GM12878 (cell line): Measurements from ENCODE around the gene DLG2. TPM values are rescaled to one million over a fixed set of nuclear protein-coding genes. Genes with fewer than 3 reads are reported as not detected.

ENCODE experiments used
- CBX3 ChIP-seq: fragments of 200-600 bp; sonication (generic); IDR thresholded peaks from 2 replicates; pipeline ENCODE4 v1.6.1; 2016; ENCODE audit warnings: low read depth, borderline replicate concordance
- HDAC2 ChIP-seq: fragments of 200-600 bp; sonication (generic); IDR thresholded peaks from 2 replicates; pipeline ENCODE4 v1.6.1; 2017
- MEF2A ChIP-seq: IDR thresholded peaks from 2 replicates; pipeline ENCODE4 v1.6.1; 2011; ENCODE audit warnings: low read depth, mild to moderate bottlenecking, low read length, moderate library complexity; ENCODE audit not compliant: insufficient read depth
- NBN ChIP-seq: fragments of 450-650 bp; IDR thresholded peaks from 2 replicates; pipeline ENCODE4 v1.6.1; 2016
- POLR2AphosphoS2 ChIP-seq: IDR thresholded peaks from 2 replicates; pipeline ENCODE4 v1.6.1; 2011; ENCODE audit warnings: low read depth, mild to moderate bottlenecking, low read length, improper control_type of control experiment, moderate library complexity
- SMARCA5 ChIP-seq: fragments of 450-650 bp; IDR thresholded peaks from 2 replicates; pipeline ENCODE4 v1.6.1; 2017; ENCODE audit warnings: mild to moderate bottlenecking
- ZNF207 ChIP-seq: fragments of 450-650 bp; IDR thresholded peaks from 2 replicates; pipeline ENCODE4 v1.6.1; 2014; ENCODE audit warnings: antibody characterized with exemption, mild to moderate bottlenecking, borderline replicate concordance
- ZNF24 ChIP-seq: fragments of 450-650 bp; IDR thresholded peaks from 2 replicates; pipeline ENCODE4 v1.6.1; 2017; ENCODE audit warnings: antibody characterized with exemption, mild to moderate bottlenecking
- ZSCAN29 ChIP-seq: fragments of 450-650 bp; IDR thresholded peaks from 2 replicates; pipeline ENCODE4 v1.6.1; 2017; ENCODE audit warnings: mild to moderate bottlenecking, moderate library complexity
- polyA plus RNA-seq, 11 experiments: library from polyadenylated mRNA; depleted of rRNA in 4 of 11; unstranded in 6 of 11; stranded (reverse) in 5 of 11; fragments of >200 nt; fragmentation: Nextera tagmentation in 4 of 11; fragmentation: Illumina TruSeq in 1 of 11; extraction: Ambion mirVana in 4 of 11; extraction: Trizol in 1 of 11; gene quantifications; 1 replicate in 1 of 11; 2 replicates in 10 of 11; pipeline versions ENCODE4 v1.2.1 to v1.2.3, GENCODE V29; 2011 to 2016; ENCODE audit warnings: inconsistent platforms in 2 of 11, missing spikeins in 2 of 11, low read depth in 1 of 11
- total RNA-seq, 4 experiments: library from RNA; depleted of rRNA in 3 of 4; stranded (reverse); fragments of >200 nt in 3 of 4; fragmentation: Illumina TruSeq in 1 of 4; extraction: Trizol in 1 of 4; gene quantifications; 2 replicates each; pipeline versions ENCODE4 v1.2.1 to v1.2.3, GENCODE V29; 2013 to 2021
- TF ChIP-seq, protein P1 (sequence below): IDR thresholded peaks from 2 replicates; pipeline ENCODE4 v1.6.1; 2011; ENCODE audit warnings: borderline replicate concordance, low read depth, mild to moderate bottlenecking, moderate library complexity, mixed read lengths, low read length; ENCODE audit not compliant: insufficient read depth; ENCODE audit errors: extremely low read length
- TF ChIP-seq, protein P2 (sequence below): IDR thresholded peaks from 2 replicates; pipeline ENCODE4 v1.6.1; 2012; ENCODE audit warnings: low read depth, low read length, improper control_type of control experiment
- TF ChIP-seq, protein P3 (sequence below): fragments of 450-650 bp; conservative IDR thresholded peaks from 2 replicates; pipeline ENCODE4 v1.6.1; 2017; ENCODE audit warnings: mild to moderate bottlenecking, moderate library complexity
- TF ChIP-seq, protein P4 (sequence below): fragments of 450-650 bp; formaldehyde crosslinking; IDR thresholded peaks from 2 replicates; pipeline ENCODE4 v1.5.0; 2022; ENCODE audit warnings: mild to moderate bottlenecking, missing genetic modification characterization
- TF ChIP-seq, protein P5 (sequence below): IDR thresholded peaks from 2 replicates; pipeline ENCODE4 v1.6.1; 2011; ENCODE audit warnings: low read depth, mild to moderate bottlenecking, low read length, moderate library complexity, borderline replicate concordance; ENCODE audit errors: extremely low read depth
- TF ChIP-seq, protein P6 (sequence below): fragments of 450-650 bp; IDR thresholded peaks from 2 replicates; pipeline ENCODE4 v1.6.1; 2018; ENCODE audit warnings: borderline replicate concordance, mild to moderate bottlenecking; ENCODE audit not compliant: partially characterized antibody

Gene DLG2
- total and polyA plus RNA-seq, 10 of the 15 experiments (the other 5 are each of a cell fraction or from before 2014, with no cell fraction given) = 0.09 to 0.98 (median 0.35) TPM

DNA sequence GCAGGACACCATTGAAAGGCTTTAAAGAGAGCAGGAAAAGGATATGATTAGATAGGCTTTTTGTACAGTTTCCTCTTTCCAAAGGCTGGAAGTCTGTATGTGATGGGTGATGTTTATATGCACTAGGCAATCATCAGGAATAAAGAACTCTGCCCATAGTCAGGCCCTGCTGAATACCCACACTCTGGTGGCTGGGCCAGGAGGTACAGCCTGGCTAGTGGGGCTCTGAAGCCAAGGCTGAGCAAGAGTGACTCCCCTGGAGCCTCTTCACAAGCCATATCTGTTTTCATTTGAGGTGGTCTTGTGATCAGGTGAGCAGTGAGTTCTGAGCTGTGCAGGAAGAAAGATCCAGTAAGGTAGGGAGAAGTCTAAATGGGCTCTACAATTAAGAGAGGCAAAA lies 1801.1 kb downstream of the DLG2 start (continued):
- TF ChIP-seq CBX3 = no peak
- TF ChIP-seq, protein P1, sequence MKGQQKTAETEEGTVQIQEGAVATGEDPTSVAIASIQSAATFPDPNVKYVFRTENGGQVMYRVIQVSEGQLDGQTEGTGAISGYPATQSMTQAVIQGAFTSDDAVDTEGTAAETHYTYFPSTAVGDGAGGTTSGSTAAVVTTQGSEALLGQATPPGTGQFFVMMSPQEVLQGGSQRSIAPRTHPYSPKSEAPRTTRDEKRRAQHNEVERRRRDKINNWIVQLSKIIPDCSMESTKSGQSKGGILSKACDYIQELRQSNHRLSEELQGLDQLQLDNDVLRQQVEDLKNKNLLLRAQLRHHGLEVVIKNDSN = no peak
- TF ChIP-seq ZNF207 = no peak
- TF ChIP-seq, protein P2, sequence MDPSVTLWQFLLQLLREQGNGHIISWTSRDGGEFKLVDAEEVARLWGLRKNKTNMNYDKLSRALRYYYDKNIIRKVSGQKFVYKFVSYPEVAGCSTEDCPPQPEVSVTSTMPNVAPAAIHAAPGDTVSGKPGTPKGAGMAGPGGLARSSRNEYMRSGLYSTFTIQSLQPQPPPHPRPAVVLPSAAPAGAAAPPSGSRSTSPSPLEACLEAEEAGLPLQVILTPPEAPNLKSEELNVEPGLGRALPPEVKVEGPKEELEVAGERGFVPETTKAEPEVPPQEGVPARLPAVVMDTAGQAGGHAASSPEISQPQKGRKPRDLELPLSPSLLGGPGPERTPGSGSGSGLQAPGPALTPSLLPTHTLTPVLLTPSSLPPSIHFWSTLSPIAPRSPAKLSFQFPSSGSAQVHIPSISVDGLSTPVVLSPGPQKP = no peak
- TF ChIP-seq SMARCA5 = no peak
- no peak for TF ChIP-seq NBN
- TF ChIP-seq ZSCAN29 = no peak
- TF ChIP-seq MEF2A = no peak
- no peak for TF ChIP-seq HDAC2
- no peak for TF ChIP-seq POLR2AphosphoS2
- TF ChIP-seq ZNF24 = no peak
- TF ChIP-seq, protein P3, sequence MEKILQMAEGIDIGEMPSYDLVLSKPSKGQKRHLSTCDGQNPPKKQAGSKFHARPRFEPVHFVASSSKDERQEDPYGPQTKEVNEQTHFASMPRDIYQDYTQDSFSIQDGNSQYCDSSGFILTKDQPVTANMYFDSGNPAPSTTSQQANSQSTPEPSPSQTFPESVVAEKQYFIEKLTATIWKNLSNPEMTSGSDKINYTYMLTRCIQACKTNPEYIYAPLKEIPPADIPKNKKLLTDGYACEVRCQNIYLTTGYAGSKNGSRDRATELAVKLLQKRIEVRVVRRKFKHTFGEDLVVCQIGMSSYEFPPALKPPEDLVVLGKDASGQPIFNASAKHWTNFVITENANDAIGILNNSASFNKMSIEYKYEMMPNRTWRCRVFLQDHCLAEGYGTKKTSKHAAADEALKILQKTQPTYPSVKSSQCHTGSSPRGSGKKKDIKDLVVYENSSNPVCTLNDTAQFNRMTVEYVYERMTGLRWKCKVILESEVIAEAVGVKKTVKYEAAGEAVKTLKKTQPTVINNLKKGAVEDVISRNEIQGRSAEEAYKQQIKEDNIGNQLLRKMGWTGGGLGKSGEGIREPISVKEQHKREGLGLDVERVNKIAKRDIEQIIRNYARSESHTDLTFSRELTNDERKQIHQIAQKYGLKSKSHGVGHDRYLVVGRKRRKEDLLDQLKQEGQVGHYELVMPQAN = no peak
- TF ChIP-seq, protein P4, sequence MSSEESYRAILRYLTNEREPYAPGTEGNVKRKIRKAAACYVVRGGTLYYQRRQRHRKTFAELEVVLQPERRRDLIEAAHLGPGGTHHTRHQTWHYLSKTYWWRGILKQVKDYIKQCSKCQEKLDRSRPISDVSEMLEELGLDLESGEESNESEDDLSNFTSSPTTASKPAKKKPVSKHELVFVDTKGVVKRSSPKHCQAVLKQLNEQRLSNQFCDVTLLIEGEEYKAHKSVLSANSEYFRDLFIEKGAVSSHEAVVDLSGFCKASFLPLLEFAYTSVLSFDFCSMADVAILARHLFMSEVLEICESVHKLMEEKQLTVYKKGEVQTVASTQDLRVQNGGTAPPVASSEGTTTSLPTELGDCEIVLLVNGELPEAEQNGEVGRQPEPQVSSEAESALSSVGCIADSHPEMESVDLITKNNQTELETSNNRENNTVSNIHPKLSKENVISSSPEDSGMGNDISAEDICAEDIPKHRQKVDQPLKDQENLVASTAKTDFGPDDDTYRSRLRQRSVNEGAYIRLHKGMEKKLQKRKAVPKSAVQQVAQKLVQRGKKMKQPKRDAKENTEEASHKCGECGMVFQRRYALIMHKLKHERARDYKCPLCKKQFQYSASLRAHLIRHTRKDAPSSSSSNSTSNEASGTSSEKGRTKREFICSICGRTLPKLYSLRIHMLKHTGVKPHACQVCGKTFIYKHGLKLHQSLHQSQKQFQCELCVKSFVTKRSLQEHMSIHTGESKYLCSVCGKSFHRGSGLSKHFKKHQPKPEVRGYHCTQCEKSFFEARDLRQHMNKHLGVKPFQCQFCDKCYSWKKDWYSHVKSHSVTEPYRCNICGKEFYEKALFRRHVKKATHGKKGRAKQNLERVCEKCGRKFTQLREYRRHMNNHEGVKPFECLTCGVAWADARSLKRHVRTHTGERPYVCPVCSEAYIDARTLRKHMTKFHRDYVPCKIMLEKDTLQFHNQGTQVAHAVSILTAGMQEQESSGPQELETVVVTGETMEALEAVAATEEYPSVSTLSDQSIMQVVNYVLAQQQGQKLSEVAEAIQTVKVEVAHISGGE (CRISPR knock-in tag) = no peak
- TF ChIP-seq, protein P5, sequence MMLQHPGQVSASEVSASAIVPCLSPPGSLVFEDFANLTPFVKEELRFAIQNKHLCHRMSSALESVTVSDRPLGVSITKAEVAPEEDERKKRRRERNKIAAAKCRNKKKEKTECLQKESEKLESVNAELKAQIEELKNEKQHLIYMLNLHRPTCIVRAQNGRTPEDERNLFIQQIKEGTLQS = no peak
- TF ChIP-seq, protein P6, sequence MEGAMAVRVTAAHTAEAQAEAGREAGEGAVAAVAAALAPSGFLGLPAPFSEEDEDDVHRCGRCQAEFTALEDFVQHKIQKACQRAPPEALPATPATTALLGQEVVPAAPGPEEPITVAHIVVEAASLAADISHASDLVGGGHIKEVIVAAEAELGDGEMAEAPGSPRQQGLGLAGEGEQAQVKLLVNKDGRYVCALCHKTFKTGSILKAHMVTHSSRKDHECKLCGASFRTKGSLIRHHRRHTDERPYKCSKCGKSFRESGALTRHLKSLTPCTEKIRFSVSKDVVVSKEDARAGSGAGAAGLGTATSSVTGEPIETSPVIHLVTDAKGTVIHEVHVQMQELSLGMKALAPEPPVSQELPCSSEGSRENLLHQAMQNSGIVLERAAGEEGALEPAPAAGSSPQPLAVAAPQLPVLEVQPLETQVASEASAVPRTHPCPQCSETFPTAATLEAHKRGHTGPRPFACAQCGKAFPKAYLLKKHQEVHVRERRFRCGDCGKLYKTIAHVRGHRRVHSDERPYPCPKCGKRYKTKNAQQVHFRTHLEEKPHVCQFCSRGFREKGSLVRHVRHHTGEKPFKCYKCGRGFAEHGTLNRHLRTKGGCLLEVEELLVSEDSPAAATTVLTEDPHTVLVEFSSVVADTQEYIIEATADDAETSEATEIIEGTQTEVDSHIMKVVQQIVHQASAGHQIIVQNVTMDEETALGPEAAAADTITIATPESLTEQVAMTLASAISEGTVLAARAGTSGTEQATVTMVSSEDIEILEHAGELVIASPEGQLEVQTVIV = no peak
